ENCODE data around the gene SAP30BP.

SAP30BP gene

DNA sequence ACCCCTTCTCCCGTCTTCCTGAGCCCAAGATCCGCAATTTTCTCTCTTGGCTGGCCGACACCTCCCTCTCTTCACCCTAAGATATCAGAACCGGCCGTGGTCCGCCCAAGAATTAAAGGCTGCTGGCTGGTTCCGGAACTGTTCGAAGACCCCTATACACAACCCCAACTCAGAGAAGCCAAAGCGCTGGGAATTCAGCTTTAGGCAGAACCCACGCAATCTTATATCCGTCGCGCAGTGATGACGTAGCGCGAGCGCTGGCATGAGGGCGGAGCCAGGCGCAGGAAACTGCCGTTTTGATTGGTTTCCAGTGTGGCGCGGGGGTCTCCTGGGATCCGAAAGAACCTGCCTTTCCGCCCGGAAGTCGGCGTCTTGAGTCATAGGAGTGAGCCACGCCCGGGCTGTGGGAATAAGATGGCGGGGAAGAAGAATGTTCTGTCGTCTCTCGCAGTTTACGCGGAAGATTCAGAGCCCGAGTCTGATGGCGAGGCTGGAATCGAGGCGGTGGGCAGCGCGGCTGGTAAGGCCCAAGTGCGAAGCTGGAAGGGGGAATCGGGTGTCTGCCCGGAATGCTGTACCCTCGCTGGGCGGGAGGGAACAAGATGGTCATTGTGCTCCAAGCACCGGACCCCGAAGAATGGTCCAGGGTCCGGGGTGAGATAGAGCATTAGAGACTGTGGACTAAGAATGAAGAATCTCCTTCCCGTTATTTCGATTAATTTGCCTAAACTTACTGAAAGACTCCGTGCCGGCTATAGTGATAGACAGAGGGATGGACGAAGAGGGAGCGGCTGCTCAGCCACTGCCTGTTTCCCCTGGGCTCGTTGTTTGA lies at the start of gene SAP30BP, which contains the start of gene RECQL5:
SAP30BP (plus strand) TSS at position 380 of the 832 bp plus-strand sequence; CDS start at position 415, 35 bp downstream.
RECQL5 (minus strand) TSS at position 196 of the 832 bp plus-strand sequence. CDS start 597 bp downstream, outside the sequence.
- DNase-seq, result peak; percentile 99

DNA sequence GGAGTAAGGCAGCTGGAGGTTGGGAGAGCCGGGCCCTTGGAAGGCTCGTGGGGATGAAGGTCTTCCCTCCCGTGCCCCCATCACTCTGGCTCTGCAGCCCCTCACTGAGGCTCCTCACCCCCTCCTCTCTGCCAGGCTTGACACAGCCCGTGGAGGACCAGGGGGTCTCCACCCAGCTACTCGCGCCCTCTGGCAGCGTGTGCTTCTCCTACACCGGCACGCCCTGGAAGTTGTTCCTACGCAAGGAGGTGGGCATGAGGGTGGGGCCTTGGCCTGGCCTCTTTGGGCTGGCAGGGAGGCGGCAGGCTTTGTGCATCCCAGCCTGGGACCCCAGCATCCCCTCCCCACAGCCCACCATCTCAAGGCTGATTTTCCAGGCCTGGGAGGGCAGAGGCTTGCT lies 49.5 kb upstream of the SAP30BP start:
- no peak for DNase-seq

- peak; percentile 59 for DNase-seq
Measured at GRCh38 chr17:75619506-75620431, 47.4 kb upstream of the SAP30BP start.

GRCh38 chr17:75621489-75621888 lies 45.6 kb upstream of the SAP30BP start:
- DNase-seq, result no peak

- DNase-seq, result no peak
Measured at GRCh38 chr17:75622076-75622475, 45.1 kb upstream of the SAP30BP start.

DNA sequence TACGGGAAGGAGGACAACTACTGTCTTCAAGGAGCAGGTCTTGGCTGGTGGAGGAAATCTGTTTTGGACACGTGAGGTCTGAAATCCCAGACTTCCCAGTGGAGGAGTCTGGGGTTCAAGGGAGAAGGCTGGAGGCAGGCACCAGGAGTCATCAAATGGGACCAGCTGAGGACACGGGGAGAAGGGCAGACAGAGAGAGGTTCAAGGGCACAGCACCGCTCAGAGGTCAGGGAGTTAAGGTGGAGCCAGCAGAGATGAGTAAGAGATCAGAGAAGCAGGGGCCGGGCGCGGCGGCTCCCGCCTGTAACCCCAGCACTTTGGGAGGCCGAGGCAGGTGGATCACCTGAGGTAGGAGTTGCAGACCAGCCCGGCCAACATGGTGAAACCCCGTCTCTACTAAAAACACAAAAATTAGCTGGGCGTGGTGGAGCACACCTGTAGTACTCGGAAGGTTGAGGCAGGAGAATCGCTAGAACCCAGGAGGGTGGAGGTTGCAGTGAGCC lies 44.3 kb upstream of the SAP30BP start:
- DNase-seq, result no peak

- DNase-seq, result no peak
Measured at GRCh38 chr17:75623386-75623785, 43.8 kb upstream of the SAP30BP start.

- no peak for DNase-seq
Measured at GRCh38 chr17:75624021-75624420, 43.1 kb upstream of the SAP30BP start.

DNA sequence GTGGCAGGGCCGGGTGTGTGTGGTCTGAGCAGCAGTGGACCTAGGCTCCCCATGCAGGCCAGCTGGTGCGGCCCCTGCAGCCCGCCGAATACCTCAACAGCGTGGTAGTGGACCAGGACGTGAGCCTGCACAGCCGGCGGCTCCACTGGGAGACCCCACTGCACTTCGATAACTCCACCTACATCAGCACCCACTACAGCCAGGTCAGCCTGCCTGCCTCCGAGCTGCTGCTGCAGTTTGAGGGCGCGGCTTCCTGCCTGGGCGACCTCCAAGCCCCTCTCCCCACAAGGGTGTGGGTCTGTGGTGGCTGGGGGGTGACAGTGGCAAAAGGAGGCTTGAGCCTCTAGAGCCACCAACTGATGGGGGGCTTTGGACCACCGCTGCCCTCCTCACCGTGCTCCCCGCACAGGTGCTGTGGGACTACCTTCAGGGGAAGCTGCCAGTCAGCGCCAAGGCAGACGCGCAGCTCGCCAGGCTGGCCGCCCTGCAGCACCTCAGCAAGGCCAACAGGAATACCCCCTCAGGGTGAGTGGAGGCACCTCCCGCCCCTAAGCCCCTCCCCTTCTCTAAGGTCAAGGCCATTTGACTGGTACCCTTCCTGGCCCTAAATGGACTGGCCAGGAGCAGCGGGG lies 42.3 kb upstream of the SAP30BP start:
- no peak for DNase-seq

- DNase-seq, result peak; percentile 68
Measured at GRCh38 chr17:75625813-75626486, 41.2 kb upstream of the SAP30BP start.

GRCh38 chr17:75626496-75627038 lies 40.6 kb upstream of the SAP30BP start:
- DNase-seq, result no peak

DNA sequence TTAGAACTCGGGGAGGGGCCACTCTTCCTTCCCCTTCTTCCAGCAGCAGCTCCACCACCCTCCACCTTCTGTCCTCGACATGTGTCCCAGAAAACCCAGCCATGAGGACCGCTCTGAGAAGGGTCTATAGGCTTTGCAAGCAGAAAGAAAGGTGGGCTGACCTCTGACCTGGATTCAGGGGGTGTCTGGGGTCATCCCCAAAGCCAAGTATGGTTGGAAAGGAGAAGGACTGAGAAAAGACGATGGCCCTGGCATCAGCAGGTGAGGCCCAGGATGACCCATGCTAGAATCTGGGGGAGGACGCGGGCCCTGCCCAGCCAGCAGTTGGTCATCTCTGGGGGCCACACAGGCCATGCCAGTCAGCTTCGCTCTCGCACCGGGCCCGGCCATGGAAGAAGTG lies 40.0 kb upstream of the SAP30BP start:
- DNase-seq, result no peak

GRCh38 chr17:75628425-75628824 lies 38.7 kb upstream of the SAP30BP start:
- no peak for DNase-seq

DNA sequence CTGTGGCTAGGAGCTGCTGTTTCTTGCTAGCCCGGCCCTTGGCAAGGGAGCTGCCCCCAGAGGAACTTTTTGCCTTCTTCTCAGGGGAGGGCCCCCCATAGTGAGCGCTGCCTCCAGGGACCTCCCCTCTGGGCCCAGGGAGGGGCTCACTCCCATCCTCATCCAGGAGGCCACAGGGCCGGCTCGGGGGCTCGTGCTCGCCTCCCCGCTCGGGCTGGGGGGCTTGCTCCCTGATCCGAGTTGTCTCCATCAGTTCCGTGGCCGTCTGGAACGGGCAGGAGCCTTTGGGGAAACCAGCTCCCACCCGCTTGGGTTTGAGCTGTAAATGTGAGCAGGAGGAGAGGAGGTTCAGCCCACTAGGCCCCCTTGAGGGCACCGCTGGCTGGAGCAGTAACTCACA lies 38.0 kb upstream of the SAP30BP start:
- no peak for DNase-seq

DNA sequence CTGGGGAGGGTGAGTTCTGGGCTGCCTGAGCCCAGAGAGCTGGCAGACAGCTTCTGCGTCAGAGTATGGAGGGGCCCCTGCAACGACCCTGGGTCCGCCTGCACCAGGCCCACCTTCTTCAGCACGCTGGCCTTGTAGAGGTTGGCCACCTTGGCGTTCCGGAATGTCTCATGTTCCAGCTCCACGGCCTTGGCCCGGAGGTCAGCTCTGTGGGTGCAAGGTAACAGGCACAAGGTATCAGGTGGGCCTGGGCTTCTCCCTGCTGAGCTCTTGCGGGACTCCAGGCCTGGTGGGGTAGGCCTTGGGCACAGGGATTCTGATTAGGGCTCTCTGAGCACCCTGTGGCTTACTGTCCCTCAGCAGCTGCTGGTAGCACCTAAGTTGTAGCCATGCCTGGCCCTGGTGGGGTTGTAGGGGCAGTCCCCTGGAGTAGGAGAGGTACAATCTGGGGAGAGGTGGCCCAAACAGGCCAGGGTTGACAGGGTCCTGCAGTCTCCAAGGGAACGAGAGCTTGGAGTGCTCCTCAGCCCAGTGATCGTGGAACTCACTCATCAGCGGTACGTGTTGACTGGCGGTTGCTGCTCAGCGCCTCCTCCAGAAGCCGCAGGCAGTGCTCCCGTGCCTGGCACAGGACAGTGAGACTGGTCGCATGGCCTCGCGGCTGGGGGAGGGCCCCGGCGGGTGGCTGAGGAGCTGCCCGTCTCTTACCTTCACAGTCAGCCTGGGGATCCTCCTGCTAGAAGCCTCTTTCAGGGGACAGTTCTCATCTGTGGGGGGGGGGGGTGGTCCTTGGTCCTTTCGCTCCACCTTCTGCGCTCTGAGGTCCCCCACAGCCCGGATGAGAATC lies 36.8 kb upstream of the SAP30BP start:
- DNase-seq, result no peak

DNA sequence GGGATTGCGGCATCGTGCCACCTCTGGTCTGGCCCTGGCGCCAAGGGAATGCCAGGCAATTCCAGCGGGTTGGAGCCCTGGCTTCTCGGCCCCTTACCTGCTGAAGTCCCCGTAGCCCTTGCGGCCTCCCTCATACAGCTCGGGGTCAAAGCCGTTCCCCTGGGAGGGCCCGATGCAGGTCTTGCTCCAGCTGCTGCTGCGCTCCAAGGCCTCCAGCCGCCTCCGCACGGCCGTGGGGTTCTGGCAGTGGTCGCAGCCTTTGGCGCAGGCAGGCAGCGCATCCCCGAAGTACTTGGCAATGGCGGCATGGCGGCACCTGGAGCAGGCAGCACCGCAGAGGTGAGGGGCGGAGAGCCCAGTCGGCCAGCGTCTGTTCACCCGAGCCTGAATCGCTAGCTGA lies 35.8 kb upstream of the SAP30BP start:
- no peak for DNase-seq

- DNase-seq, result no peak
Measured at GRCh38 chr17:75632428-75632827, 34.7 kb upstream of the SAP30BP start.

- peak; percentile 90 for DNase-seq
Measured at GRCh38 chr17:75632863-75633485, 34.2 kb upstream of the SAP30BP start, which contains the start of gene SMIM5. SMIM5 (plus strand) TSS chr17:75633434; CDS start chr17:75640202, 6,768 bp downstream.

GRCh38 chr17:75633486-75634375 lies 33.4 kb upstream of the SAP30BP start:
- DNase-seq, result peak; percentile 96
